GM18498 (cell line): Measurements from ENCODE around the gene FCGBP.
"Not testable (repeated sequence)": the region's sequence is repeated elsewhere in the genome, so short reads cannot be mapped to it uniquely, and the experiment has no call there.

Experiments used
- ATAC-seq: cut with Tn5 transposase; IDR thresholded peaks from one replicate; pipeline ENCODE4 v1.9.1; 2021; ENCODE audit warnings: mild to moderate bottlenecking, moderate library complexity; ENCODE audit not compliant: unreplicated experiment

FCGBP gene

GRCh38 chr19:39892506-39892902, 41.9 kb downstream of the FCGBP start:
- not testable (repeated sequence) for ATAC-seq

DNA sequence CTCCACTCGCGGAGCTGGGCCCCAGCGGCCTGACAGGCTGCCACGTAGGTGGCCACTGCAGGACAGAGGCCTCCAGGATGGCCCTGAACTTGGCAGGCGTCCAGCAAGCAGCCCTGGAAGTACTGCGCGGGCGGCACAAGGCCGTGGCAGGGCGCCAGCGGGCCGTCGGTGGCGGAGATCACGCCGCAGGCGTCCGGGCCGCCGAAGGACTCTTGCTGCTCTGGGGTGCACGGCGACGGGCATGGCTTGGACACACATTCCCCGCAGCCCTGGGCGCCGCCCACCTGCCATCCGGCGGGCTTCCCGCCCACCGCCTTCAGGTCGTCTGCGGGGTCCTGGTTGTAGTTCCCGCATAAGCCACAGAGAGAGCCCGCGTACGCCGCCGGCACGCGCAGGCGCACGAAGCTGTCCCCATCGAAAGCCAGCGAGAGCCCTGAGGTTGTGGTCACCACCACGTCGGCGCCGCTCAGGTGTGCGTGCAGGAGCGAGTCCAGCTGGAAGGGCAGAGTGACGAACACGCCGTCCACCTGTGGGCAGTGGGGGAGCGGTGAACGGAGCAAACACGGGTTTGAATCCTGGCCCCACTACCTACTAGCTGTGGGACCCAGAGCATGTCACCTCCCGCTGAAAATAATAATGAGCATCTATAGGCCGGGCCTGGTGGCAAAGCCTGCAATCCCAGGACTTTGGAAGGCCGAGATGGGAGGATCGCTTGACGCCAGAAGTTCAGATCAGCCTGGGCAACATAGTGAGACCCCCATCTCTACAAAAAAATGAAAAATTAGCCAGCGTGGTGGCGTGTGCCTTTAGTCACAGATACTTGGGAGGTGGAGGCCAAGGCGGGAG, 42.6 kb downstream of the FCGBP start:
- ATAC-seq = not testable (repeated sequence)

DNA sequence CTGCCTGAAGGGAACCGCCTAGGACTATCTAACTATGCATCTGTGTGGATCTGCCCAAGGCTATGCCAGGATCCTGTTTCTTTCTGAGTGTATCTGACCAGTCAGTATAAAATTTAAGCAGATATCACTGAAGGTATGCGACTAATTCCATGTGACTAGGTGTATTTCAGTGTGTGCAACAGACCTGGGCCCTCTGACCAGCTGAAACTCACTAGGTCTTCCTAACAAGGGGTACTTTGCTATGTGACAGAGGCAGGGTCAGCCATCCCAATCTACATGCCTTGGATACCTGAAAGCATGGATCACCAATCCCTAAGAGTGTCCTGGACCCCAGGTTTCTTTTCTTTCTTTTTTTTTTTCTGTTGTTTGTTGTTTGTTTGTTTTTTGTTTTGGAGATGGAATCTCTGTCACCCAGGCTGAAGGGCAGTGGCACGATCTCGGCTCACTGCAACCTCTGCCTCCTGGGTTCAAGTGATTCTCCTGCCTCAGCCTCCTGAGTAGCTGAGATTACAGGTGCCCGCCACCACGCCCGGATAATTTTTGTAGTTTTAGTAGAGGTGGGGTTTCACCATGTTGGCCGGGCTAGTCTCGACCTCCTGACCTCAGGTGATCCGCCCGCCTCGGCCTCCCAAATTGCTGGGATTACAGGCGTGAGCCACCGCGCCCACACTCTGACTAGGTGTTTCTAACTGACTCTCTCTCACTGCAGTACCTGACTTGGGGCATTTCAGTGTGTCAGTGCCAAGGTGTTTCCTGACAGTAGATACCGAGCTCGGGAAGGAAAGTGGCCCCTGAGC, 43.5 kb downstream of the FCGBP start:
- ATAC-seq = no peak

DNA sequence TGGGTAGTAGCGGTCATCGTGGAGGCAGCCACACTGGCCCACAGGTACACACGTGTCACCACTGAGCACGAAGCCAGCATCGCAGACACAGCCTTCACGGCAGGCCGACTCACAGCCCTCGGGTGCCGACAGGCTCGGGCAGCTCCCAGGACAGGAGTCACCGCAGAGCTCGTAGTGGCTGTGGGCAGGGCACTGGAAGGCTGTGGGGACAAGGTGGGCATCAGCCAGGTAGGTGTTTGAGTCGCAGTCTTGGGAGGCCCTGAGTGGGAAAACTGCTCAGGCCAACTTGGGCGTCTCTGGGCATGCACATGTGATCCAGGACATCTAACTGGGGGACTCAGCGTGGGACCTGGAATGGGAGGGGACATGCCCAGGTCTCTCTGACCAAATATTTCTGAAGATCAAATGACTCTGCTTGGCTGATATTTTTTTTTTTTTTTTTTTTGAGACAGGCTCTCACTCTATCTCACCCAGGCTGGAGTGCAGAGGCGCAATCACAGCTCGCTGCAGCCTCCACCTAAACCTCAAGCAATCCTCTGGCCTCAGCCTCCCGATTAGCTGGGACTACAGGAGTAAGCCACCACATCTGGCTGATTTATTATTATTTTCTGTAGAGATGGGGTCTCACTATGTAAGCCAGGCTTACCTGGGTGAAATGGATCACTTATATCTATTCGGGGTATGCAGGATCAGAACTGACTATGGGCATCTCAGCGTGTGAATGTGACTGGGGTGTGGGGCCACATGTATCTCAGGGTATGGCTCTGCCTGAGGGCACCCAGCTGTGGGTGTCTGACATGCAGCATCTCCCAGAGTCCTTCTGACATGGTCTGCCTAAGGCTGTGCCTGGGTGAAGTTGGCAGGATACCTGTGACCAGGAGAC, 44.3 kb downstream of the FCGBP start:
- not testable (repeated sequence) for ATAC-seq

- ATAC-seq = not testable (repeated sequence)
These were observed 46.9 kb downstream of the FCGBP start for GRCh38 chr19:39887456-39887951.

DNA sequence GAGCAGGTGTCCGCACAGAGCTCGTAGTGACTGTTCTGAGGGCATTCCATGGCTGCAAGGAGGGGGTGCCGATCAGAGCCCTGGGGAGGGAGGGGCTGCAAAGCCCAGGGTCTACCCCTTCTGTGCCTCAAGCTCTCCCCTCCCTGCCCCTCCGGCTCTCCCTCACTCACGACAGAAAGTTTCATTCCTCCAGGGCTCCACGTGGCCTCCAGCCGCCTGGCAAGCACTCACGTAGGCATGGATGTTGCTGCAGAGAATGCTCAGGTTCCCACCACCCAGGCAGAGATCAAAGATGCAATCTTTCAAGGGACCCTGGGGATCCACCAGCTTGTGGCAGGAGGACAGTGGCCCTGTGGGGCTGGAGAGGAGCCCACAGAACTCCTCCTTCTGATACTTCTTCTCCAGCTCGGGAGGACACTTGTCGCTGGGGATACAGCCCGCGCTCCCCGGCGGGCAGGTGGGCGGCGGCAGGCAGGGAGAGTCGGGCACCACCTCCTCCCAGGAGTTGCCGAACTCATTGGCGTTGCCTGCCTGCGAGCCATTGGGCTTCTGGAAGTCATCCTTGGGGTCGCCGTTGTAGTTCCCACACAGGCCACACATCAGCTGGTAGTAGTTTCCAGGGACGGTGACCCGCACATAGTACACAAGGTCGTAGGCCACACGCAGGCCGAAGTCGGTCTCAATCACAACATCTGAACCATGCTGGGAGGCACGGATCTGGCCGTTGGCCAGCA, 48.4 kb downstream of the FCGBP start:
- ATAC-seq = not testable (repeated sequence)

GRCh38 chr19:39884721-39885120, 49.7 kb downstream of the FCGBP start:
- ATAC-seq = not testable (repeated sequence)
